GM12875 (cell line): ENCODE results near the gene VAV2.

Experiments
- H3K4me3 ChIP-seq: one replicate; pipeline ENCODE4 v1.5.1; 2011; ENCODE audit warnings: low read depth, low read length, control low read depth
- CTCF ChIP-seq: IDR thresholded peaks from 2 replicates; pipeline ENCODE4 v1.5.1; 2011; ENCODE audit warnings: low read depth, mild to moderate bottlenecking, control low read depth, inconsistent platforms, low read length, moderate library complexity, borderline replicate concordance; ENCODE audit not compliant: insufficient read depth

The VAV2 gene

GRCh38 chr9:133762488-133763271 is 229.4 kb downstream of the VAV2 start:
- H3K4me3 ChIP-seq = no peak overlapping the region
- no peak for TF ChIP-seq CTCF

- TF ChIP-seq CTCF = no peak
- H3K4me3 ChIP-seq = no peak overlapping the region
Observed at GRCh38 chr9:133761641-133762248, 230.4 kb downstream of the VAV2 start.

DNA sequence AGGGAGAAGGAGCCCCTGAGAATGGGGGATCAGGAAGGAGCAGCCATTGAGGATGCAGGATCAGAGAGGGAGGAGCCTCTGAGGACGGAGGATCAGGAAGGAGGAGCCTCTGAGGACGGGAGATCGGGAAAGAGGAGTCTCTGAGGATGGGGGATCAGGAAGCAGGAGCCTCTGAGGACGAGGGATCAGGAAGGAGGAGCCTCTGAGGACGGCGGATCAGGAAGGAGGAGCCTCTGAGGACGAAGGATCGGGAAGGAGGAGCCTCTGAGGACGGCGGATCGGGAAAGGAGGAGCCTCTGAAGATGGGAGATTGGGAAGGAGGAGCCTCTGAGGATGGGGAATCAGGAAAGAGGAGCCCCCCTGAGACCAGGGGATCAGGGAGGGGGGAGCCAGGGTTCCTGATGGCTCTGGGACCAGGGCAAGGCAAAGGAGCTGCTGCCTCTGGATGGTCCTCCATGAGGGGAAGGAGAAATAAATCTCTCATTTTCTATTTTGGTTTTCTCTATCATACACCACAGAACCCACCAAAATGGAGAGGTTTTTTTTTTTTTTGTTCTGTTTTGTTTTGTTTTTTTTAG is 231.3 kb downstream of the VAV2 start:
- no peak for TF ChIP-seq CTCF

DNA sequence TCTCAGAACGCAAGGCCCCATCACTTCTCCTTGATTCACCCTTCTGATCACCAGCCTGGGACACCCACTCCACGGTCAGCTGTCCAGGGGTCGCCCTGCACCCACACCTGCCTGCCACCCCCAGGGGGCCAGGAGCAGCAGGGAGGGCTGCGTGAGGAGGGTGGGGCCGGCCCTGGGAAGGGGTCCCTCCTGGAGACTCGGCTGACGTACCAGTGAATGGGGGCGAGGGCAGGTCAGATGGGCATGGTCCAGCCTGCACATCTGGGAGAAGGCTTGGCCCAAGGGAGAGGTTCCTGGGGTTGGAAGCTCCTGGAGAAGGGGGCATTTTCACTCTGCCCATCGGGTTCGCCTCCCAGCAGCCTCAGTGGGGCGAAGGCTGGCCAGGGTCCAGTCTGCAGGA is 232.2 kb downstream of the VAV2 start:
- no peak overlapping the region for H3K4me3 ChIP-seq
- TF ChIP-seq CTCF = no peak

More for the DNA sequence above, 231.3 kb downstream of the VAV2 start:
- no peak overlapping the region for H3K4me3 ChIP-seq

GRCh38 chr9:133759146-133759900 is 232.8 kb downstream of the VAV2 start:
- no peak for TF ChIP-seq CTCF
- H3K4me3 ChIP-seq = no peak overlapping the region

DNA sequence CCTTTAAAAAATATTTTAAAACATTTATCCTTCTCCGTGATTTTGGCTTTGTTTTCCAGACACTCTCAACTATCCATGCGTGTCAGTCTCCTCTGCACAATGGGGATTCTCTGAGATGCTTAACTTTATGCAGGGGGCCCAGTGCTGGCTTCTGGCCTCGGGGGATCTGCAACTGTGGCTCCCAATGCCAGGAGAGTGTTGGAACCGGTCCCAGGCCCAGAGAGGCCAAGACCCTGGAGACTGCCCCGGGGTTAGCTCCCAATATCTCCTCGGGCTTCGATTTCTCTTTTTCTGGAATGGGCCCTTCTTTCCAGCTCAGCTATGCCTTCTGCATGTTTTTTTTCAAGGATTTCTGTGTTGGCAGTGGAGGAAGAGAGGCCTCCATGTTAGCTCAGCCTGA is 233.9 kb downstream of the VAV2 start:
- no peak for TF ChIP-seq CTCF
- H3K4me3 ChIP-seq = no peak overlapping the region
